IPS-20b (cell line): Measurements from ENCODE around the gene CHRNA3.
"Not testable (repeated sequence)": the region's sequence is repeated elsewhere in the genome, so short reads cannot be mapped to it uniquely, and the experiment has no call there.

ENCODE experiments used
- H3K27ac ChIP-seq: one replicate; pipeline ENCODE4 v1.5.1; 2013; ENCODE audit warnings: low read length
- H3K27me3 ChIP-seq: 2 replicates; pipeline ENCODE4 v1.6.1; 2013; ENCODE audit warnings: mild to moderate bottlenecking, low read length, inconsistent platforms; ENCODE audit not compliant: insufficient read depth
- H3K36me3 ChIP-seq: 2 replicates; pipeline ENCODE4 v1.6.1; 2013; ENCODE audit warnings: low read depth, mild to moderate bottlenecking, inconsistent platforms, low read length, moderate library complexity; ENCODE audit not compliant: insufficient read depth
- H3K4me1 ChIP-seq: 2 replicates; pipeline ENCODE4 v1.6.1; 2013; ENCODE audit warnings: mild to moderate bottlenecking, control low read depth, inconsistent platforms, low read length, moderate library complexity; ENCODE audit not compliant: insufficient read depth
- H3K4me3 ChIP-seq: 2 replicates; pipeline ENCODE4 v1.5.1; 2013; ENCODE audit warnings: mild to moderate bottlenecking, low read length, inconsistent platforms
- H3K9ac ChIP-seq: 2 replicates; pipeline ENCODE4 v1.6.1; 2013; ENCODE audit warnings: low read depth, mild to moderate bottlenecking, inconsistent platforms, low read length, moderate library complexity
- H3K9me3 ChIP-seq: 2 replicates; pipeline ENCODE4 v1.6.1; 2013; ENCODE audit warnings: mild to moderate bottlenecking, low read depth, low read length, inconsistent platforms; ENCODE audit not compliant: insufficient read depth

CHRNA3 gene

GRCh38 chr15:78609551-78609950, 11.2 kb downstream of the CHRNA3 start:
- H3K27ac ChIP-seq, H3K27me3 ChIP-seq, H3K9ac ChIP-seq, H3K36me3 ChIP-seq, H3K4me1 ChIP-seq, H3K4me3 ChIP-seq: not testable (repeated sequence)
- H3K9me3 ChIP-seq = peaks cover 15% of the 10 kb centered on the region; the same call in 1 of the 2 replicates

GRCh38 chr15:78605680-78606079, 15.1 kb downstream of the CHRNA3 start:
- Histone ChIP-seq H3K27ac (no peak overlapping the region), H3K9me3 (peaks cover 15% of the 10 kb centered on the region; the same call in 1 of the 2 replicates), H3K4me3 (no peak overlapping the region), H3K27me3 (no peaks in the 10 kb centered on the region), H3K9ac (no peak overlapping the region), H3K4me1 (no peaks in the 10 kb centered on the region), H3K36me3 (peaks cover 3% of the 10 kb centered on the region; the same call in 1 of the 2 replicates)

- H3K36me3 ChIP-seq = peaks cover 3% of the 10 kb centered on the region; the same call in 1 of the 2 replicates
These were observed 15.6 kb downstream of the CHRNA3 start for GRCh38 chr15:78605201-78605600.

DNA sequence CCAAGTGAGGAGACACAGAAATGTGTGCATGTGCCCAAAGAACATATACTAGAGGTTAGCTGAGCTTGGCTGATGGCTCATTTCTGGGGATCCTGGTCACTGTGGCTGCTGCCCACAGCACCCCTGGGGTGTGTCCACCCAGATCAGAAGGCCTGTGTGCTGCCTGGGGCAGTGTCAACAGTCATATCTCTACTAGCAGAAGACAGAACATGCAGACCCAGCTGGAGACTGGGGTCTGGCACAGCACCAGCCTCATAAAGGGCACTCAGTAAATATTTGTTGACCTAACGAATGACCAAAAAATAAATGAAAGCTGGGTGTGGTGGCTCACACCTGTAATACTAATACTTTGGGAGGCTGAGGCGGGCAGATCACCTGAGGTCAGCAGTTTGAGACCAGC, 16.4 kb downstream of the CHRNA3 start:
- Histone ChIP-seq H3K4me3 (no peak overlapping the region), H3K27me3 (no peaks in the 10 kb centered on the region), H3K9me3 (peaks cover 15% of the 10 kb centered on the region; the same call in 1 of the 2 replicates), H3K36me3 (peaks cover 3% of the 10 kb centered on the region; the same call in 1 of the 2 replicates), H3K4me1 (no peaks in the 10 kb centered on the region), H3K27ac (no peak overlapping the region), H3K9ac (no peak overlapping the region)

More at GRCh38 chr15:78605201-78605600, 15.6 kb downstream of the CHRNA3 start:
- H3K27me3 ChIP-seq = no peaks in the 10 kb centered on the region
- no peak overlapping the region for H3K27ac ChIP-seq
- no peaks in the 10 kb centered on the region for H3K4me1 ChIP-seq
- H3K4me3 ChIP-seq = no peak overlapping the region
- peaks cover 15% of the 10 kb centered on the region; the same call in 1 of the 2 replicates for H3K9me3 ChIP-seq
- no peak overlapping the region for H3K9ac ChIP-seq

DNA sequence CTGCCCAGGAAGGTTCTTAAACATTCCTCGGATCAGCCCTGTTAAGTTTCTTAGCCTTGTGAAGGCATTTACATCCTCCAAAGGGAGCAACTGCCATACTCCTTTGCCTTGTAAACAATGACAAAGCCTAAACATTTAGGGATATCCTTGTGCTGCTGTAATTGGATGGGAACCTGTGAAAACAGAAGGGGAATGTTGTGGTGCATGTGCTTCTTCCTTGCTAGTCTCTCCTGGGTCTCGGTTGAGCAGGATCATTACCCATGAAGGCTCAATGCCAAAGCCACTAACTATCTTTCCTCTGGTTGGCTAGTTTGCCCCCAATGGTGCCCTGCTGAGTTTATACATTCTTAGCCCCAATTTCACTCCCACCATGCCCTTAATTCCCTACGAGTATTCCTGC, 17.3 kb downstream of the CHRNA3 start:
- Histone ChIP-seq H3K4me1 (no peaks in the 10 kb centered on the region), H3K4me3 (no peak overlapping the region; the same call in 1 of the 2 replicates), H3K36me3 (peaks cover 3% of the 10 kb centered on the region; the same call in 1 of the 2 replicates), H3K27me3 (no peaks in the 10 kb centered on the region), H3K27ac (no peak overlapping the region), H3K9ac (no peak overlapping the region), H3K9me3 (peaks cover 15% of the 10 kb centered on the region; the same call in 1 of the 2 replicates)

DNA sequence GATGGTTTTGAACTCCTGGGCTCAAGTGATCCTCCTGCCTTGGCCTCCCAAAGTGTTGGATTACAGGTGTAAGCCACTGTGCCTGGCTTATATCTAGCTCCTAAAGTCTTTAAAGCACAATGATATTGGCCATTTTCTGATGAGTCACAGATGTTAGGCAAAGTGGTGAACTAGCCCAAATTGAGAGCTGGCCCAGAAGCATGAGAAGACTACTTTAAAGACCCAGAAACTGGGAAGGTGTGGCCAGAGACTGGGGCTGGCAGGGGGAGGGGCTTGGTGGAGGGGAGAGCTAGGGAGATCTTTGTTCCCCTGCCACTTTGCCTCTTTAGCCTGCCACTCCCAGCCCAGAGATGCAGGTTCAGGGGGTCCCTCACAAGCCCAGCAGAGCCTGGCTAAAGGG, 21.6 kb downstream of the CHRNA3 start:
- Histone ChIP-seq H3K27ac (no peak overlapping the region), H3K9ac (no peak overlapping the region), H3K36me3 (peaks cover 13% of the 10 kb centered on the region), H3K4me1 (no peaks in the 10 kb centered on the region), H3K4me3 (no peak overlapping the region), H3K9me3 (no peaks in the 10 kb centered on the region), H3K27me3 (no peaks in the 10 kb centered on the region)

- Histone ChIP-seq H3K9ac (no peak overlapping the region), H3K27me3 (no peaks in the 10 kb centered on the region), H3K36me3 (peaks cover 22% of the 10 kb centered on the region), H3K9me3 (no peaks in the 10 kb centered on the region), H3K27ac (no peak overlapping the region), H3K4me1 (no peaks in the 10 kb centered on the region), H3K4me3 (no peak overlapping the region)
These were observed 22.4 kb downstream of the CHRNA3 start for GRCh38 chr15:78598348-78598747.

- no peaks in the 10 kb centered on the region for H3K27me3 ChIP-seq
- no peaks in the 10 kb centered on the region for H3K9me3 ChIP-seq
- H3K36me3 ChIP-seq = peaks cover 28% of the 10 kb centered on the region
- H3K4me1 ChIP-seq = no peaks in the 10 kb centered on the region
- H3K9ac ChIP-seq = no peak overlapping the region
- H3K27ac ChIP-seq = no peak overlapping the region
- H3K4me3 ChIP-seq = no peak overlapping the region
These were observed 23.2 kb downstream of the CHRNA3 start for GRCh38 chr15:78597583-78597982.

DNA sequence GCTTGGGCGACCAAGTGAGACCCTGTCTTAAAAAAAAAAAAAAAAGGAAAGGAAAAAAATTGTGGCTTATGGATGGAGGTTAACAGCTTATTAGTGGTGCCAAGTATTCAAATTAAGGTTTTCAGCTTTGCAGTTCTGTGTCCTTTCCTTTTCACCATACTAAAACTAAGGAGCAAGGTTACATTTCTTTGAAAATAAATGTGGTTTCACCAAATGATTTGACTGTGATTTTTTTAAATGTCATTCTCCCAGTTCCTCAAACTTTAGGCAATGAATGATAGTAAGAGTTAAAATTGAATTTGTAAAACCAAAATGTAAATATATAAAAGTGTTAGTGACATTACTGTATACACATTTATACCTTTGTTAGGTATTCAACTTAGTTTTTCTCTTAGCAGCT, 45.9 kb downstream of the CHRNA3 start:
- Histone ChIP-seq H3K9ac (no peak overlapping the region), H3K27me3 (no peaks in the 10 kb centered on the region), H3K36me3 (no peaks in the 10 kb centered on the region), H3K4me1 (no peaks in the 10 kb centered on the region), H3K9me3 (no peaks in the 10 kb centered on the region), H3K27ac (no peak overlapping the region), H3K4me3 (no peak overlapping the region)

GRCh38 chr15:78573416-78573815, 47.4 kb downstream of the CHRNA3 start:
- Histone ChIP-seq H3K9ac (no peak overlapping the region), H3K4me1 (no peaks in the 10 kb centered on the region), H3K9me3 (no peaks in the 10 kb centered on the region), H3K27ac (no peak overlapping the region), H3K36me3 (no peaks in the 10 kb centered on the region), H3K4me3 (no peak overlapping the region), H3K27me3 (no peaks in the 10 kb centered on the region)

GRCh38 chr15:78571382-78571781, 49.4 kb downstream of the CHRNA3 start:
- Histone ChIP-seq H3K36me3 (no peaks in the 10 kb centered on the region), H3K9ac (no peak overlapping the region), H3K4me1 (no peaks in the 10 kb centered on the region), H3K27ac (no peak overlapping the region), H3K4me3 (no peak overlapping the region), H3K27me3 (no peaks in the 10 kb centered on the region), H3K9me3 (no peaks in the 10 kb centered on the region)

- Histone ChIP-seq H3K4me1 (no peaks in the 10 kb centered on the region), H3K36me3 (no peaks in the 10 kb centered on the region), H3K4me3 (no peak overlapping the region), H3K27me3 (no peaks in the 10 kb centered on the region), H3K9me3 (no peaks in the 10 kb centered on the region), H3K9ac (no peak overlapping the region), H3K27ac (no peak overlapping the region)
These were observed 50.1 kb downstream of the CHRNA3 start for GRCh38 chr15:78570710-78571109.
